GM23338 (cell line): ENCODE data around the gene CYP11A1.

Experiments used
- CREB1 ChIP-seq: fragments of 250-450 bp; sonication (Bioruptor Pico); IDR thresholded peaks from 2 replicates; pipeline ENCODE4 v1.5.0; 2020; ENCODE audit warnings: low read depth, mild to moderate bottlenecking, moderate library complexity
- EZH2 ChIP-seq: fragments of 200-600 bp; sonication (generic); IDR thresholded peaks from one replicate; pipeline ENCODE4 v1.8.0; 2017; ENCODE audit warnings: antibody characterized with exemption, mild to moderate bottlenecking, low read depth; ENCODE audit not compliant: unreplicated experiment
- EZH2phosphoT487 ChIP-seq: fragments of 200-600 bp; sonication (generic); IDR thresholded peaks from one replicate; pipeline ENCODE4 v1.8.1; 2018; ENCODE audit warnings: antibody characterized with exemption; ENCODE audit not compliant: unreplicated experiment
- JUNB ChIP-seq: IDR thresholded peaks from one replicate; pipeline ENCODE4 v1.6.1; 2016; ENCODE audit warnings: antibody characterized with exemption; ENCODE audit not compliant: unreplicated experiment
- NANOG ChIP-seq: IDR thresholded peaks from 2 replicates; pipeline ENCODE4 v1.6.1; 2016; ENCODE audit warnings: antibody characterized with exemption, borderline replicate concordance
- POLR2AphosphoS5 ChIP-seq: IDR thresholded peaks from 2 replicates; pipeline ENCODE4 v1.6.1; 2016; ENCODE audit warnings: antibody characterized with exemption, low read depth
- STAT1 ChIP-seq: IDR thresholded peaks from one replicate; pipeline ENCODE4 v1.6.1; 2016; ENCODE audit warnings: antibody characterized with exemption; ENCODE audit not compliant: unreplicated experiment
- ZNF114 ChIP-seq: fragments of 250-450 bp; sonication (Bioruptor Pico); IDR thresholded peaks from 2 replicates; pipeline ENCODE4 v1.5.0; 2020; ENCODE audit warnings: mild to moderate bottlenecking, moderate library complexity
- ZNF331 ChIP-seq: fragments of 250-450 bp; sonication (Bioruptor Pico); IDR thresholded peaks from 2 replicates; pipeline ENCODE4 v1.5.0; 2020; ENCODE audit warnings: low read depth, mild to moderate bottlenecking, moderate library complexity
- TF ChIP-seq, protein P1 (sequence below), 2 experiments: fragments of 200-600 bp in 1 of 2; sonication (generic) in 1 of 2; conservative IDR thresholded peaks; 2 replicates each; pipeline versions ENCODE4 v1.5.1 to v1.6.1; 2016 to 2017; ENCODE audit warnings: antibody characterized with exemption in 2 of 2, low read depth in 2 of 2, mild to moderate bottlenecking in 2 of 2, moderate library complexity in 1 of 2
- TF ChIP-seq, protein P2 (sequence below): IDR thresholded peaks from one replicate; pipeline ENCODE4 v1.6.1; 2018; ENCODE audit warnings: antibody characterized with exemption; ENCODE audit not compliant: unreplicated experiment
- TF ChIP-seq, protein P3 (sequence below): IDR thresholded peaks from 2 replicates; pipeline ENCODE4 v1.6.1; 2016; ENCODE audit warnings: antibody characterized with exemption
- TF ChIP-seq, protein P4 (sequence below): fragments of 250-450 bp; sonication (Bioruptor Pico); IDR thresholded peaks from 2 replicates; pipeline ENCODE4 v1.5.0; 2020; ENCODE audit warnings: mild to moderate bottlenecking, moderate library complexity

DNA sequence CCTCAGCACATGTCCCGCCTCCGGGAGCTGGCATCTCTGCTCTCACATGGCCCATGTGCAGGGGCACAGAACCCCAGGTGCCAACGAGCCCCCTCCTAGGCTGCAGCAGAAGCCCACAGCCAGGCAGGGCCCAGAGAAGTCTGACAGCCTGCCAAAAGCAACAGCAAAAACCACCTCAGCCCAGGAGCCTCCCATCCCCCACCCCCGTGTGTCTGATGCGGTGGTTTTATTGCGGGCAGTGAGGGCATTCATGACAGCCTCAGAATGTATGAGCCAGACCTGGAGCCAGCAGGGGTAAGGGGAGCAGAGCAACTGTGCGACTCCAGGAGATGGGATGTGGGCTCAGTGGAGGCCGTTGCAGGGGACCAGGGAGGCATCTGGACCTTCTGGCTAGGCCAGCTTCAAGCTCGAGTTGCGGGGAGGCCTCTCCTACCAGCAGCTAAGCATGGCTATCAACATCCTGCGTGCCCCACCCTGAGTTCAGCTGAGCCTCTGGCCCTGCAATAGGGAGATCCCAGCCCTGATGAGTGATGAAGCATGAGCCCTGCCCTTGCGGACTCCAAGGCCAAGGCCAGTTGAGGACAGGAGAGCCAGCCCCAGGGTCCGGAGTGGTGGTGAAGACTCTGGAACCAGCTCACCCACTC is 52.5 kb downstream of the CYP11A1 start:
- TF ChIP-seq, protein P1, sequence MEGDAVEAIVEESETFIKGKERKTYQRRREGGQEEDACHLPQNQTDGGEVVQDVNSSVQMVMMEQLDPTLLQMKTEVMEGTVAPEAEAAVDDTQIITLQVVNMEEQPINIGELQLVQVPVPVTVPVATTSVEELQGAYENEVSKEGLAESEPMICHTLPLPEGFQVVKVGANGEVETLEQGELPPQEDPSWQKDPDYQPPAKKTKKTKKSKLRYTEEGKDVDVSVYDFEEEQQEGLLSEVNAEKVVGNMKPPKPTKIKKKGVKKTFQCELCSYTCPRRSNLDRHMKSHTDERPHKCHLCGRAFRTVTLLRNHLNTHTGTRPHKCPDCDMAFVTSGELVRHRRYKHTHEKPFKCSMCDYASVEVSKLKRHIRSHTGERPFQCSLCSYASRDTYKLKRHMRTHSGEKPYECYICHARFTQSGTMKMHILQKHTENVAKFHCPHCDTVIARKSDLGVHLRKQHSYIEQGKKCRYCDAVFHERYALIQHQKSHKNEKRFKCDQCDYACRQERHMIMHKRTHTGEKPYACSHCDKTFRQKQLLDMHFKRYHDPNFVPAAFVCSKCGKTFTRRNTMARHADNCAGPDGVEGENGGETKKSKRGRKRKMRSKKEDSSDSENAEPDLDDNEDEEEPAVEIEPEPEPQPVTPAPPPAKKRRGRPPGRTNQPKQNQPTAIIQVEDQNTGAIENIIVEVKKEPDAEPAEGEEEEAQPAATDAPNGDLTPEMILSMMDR (conservative IDR thresholded peaks at IDR 0.05; ENCODE audit: low read depth in 2 of 2) = no peak
- TF ChIP-seq POLR2AphosphoS5 = no peak
- no peak for TF ChIP-seq EZH2phosphoT487
- TF ChIP-seq CREB1 (CRISPR knock-in tag) = no peak
- TF ChIP-seq EZH2 = no peak
- TF ChIP-seq, protein P2, sequence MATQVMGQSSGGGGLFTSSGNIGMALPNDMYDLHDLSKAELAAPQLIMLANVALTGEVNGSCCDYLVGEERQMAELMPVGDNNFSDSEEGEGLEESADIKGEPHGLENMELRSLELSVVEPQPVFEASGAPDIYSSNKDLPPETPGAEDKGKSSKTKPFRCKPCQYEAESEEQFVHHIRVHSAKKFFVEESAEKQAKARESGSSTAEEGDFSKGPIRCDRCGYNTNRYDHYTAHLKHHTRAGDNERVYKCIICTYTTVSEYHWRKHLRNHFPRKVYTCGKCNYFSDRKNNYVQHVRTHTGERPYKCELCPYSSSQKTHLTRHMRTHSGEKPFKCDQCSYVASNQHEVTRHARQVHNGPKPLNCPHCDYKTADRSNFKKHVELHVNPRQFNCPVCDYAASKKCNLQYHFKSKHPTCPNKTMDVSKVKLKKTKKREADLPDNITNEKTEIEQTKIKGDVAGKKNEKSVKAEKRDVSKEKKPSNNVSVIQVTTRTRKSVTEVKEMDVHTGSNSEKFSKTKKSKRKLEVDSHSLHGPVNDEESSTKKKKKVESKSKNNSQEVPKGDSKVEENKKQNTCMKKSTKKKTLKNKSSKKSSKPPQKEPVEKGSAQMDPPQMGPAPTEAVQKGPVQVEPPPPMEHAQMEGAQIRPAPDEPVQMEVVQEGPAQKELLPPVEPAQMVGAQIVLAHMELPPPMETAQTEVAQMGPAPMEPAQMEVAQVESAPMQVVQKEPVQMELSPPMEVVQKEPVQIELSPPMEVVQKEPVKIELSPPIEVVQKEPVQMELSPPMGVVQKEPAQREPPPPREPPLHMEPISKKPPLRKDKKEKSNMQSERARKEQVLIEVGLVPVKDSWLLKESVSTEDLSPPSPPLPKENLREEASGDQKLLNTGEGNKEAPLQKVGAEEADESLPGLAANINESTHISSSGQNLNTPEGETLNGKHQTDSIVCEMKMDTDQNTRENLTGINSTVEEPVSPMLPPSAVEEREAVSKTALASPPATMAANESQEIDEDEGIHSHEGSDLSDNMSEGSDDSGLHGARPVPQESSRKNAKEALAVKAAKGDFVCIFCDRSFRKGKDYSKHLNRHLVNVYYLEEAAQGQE = no peak
- no peak for TF ChIP-seq JUNB
- TF ChIP-seq NANOG = no peak
- TF ChIP-seq STAT1 = no peak
- TF ChIP-seq ZNF331 (CRISPR knock-in tag) = no peak
- TF ChIP-seq, protein P3, sequence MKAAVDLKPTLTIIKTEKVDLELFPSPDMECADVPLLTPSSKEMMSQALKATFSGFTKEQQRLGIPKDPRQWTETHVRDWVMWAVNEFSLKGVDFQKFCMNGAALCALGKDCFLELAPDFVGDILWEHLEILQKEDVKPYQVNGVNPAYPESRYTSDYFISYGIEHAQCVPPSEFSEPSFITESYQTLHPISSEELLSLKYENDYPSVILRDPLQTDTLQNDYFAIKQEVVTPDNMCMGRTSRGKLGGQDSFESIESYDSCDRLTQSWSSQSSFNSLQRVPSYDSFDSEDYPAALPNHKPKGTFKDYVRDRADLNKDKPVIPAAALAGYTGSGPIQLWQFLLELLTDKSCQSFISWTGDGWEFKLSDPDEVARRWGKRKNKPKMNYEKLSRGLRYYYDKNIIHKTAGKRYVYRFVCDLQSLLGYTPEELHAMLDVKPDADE = no peak
- TF ChIP-seq ZNF114 (CRISPR knock-in tag) = no peak
- TF ChIP-seq, protein P4, sequence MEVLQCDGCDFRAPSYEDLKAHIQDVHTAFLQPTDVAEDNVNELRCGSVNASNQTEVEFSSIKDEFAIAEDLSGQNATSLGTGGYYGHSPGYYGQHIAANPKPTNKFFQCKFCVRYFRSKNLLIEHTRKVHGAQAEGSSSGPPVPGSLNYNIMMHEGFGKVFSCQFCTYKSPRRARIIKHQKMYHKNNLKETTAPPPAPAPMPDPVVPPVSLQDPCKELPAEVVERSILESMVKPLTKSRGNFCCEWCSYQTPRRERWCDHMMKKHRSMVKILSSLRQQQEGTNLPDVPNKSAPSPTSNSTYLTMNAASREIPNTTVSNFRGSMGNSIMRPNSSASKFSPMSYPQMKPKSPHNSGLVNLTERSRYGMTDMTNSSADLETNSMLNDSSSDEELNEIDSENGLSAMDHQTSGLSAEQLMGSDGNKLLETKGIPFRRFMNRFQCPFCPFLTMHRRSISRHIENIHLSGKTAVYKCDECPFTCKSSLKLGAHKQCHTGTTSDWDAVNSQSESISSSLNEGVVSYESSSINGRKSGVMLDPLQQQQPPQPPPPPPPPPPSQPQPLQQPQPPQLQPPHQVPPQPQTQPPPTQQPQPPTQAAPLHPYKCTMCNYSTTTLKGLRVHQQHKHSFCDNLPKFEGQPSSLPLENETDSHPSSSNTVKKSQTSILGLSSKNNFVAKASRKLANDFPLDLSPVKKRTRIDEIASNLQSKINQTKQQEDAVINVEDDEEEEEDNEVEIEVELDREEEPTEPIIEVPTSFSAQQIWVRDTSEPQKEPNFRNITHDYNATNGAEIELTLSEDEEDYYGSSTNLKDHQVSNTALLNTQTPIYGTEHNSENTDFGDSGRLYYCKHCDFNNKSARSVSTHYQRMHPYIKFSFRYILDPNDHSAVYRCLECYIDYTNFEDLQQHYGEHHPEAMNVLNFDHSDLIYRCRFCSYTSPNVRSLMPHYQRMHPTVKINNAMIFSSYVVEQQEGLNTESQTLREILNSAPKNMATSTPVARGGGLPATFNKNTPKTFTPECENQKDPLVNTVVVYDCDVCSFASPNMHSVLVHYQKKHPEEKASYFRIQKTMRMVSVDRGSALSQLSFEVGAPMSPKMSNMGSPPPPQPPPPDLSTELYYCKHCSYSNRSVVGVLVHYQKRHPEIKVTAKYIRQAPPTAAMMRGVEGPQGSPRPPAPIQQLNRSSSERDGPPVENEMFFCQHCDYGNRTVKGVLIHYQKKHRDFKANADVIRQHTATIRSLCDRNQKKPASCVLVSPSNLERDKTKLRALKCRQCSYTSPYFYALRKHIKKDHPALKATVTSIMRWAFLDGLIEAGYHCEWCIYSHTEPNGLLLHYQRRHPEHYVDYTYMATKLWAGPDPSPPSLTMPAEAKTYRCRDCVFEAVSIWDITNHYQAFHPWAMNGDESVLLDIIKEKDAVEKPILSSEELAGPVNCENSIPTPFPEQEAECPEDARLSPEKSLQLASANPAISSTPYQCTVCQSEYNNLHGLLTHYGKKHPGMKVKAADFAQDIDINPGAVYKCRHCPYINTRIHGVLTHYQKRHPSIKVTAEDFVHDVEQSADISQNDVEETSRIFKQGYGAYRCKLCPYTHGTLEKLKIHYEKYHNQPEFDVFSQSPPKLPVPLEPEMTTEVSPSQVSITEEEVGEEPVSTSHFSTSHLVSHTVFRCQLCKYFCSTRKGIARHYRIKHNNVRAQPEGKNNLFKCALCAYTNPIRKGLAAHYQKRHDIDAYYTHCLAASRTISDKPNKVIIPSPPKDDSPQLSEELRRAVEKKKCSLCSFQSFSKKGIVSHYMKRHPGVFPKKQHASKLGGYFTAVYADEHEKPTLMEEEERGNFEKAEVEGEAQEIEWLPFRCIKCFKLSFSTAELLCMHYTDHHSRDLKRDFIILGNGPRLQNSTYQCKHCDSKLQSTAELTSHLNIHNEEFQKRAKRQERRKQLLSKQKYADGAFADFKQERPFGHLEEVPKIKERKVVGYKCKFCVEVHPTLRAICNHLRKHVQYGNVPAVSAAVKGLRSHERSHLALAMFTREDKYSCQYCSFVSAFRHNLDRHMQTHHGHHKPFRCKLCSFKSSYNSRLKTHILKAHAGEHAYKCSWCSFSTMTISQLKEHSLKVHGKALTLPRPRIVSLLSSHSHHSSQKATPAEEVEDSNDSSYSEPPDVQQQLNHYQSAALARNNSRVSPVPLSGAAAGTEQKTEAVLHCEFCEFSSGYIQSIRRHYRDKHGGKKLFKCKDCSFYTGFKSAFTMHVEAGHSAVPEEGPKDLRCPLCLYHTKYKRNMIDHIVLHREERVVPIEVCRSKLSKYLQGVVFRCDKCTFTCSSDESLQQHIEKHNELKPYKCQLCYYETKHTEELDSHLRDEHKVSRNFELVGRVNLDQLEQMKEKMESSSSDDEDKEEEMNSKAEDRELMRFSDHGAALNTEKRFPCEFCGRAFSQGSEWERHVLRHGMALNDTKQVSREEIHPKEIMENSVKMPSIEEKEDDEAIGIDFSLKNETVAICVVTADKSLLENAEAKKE (CRISPR knock-in tag) = no peak
